Embryonic facial prominence (tissue), 1 donor: Measurements from ENCODE around the gene MGARP.
"Not testable (repeated sequence)": the region's sequence is repeated elsewhere in the genome, so short reads cannot be mapped to it uniquely, and the experiment has no call there.

Experiments used
- DNase-seq: peaks from one replicate; pipeline ENCODE4 v3.0.0-alpha.2; 2016; ENCODE audit errors: extremely low spot score

MGARP gene

GRCh38 chr4:139279760-139280620 is at the start of gene MGARP:
MGARP (minus strand) TSS chr4:139280225; CDS start chr4:139280158, 67 bp downstream.
- no peak for DNase-seq

- no peak for DNase-seq
Observed at GRCh38 chr4:139329665-139330200, 49.7 kb upstream of the MGARP start.

GRCh38 chr4:139324620-139325019 is 44.6 kb upstream of the MGARP start:
- no peak for DNase-seq

- not testable (repeated sequence) for DNase-seq
Observed at GRCh38 chr4:139322541-139322940, 42.5 kb upstream of the MGARP start.

GRCh38 chr4:139322070-139322469 is 42.0 kb upstream of the MGARP start:
- not testable (repeated sequence) for DNase-seq

GRCh38 chr4:139319571-139319970 is 39.5 kb upstream of the MGARP start:
- DNase-seq: no peak

- no peak for DNase-seq
Observed at GRCh38 chr4:139317635-139318034, 37.6 kb upstream of the MGARP start.

GRCh38 chr4:139316733-139317132 is 36.7 kb upstream of the MGARP start:
- DNase-seq: no peak

GRCh38 chr4:139315221-139315675 is 35.2 kb upstream of the MGARP start:
- DNase-seq: no peak

GRCh38 chr4:139314047-139314800 is 34.2 kb upstream of the MGARP start:
- no peak for DNase-seq

GRCh38 chr4:139313414-139313813 is 33.4 kb upstream of the MGARP start:
- not testable (repeated sequence) for DNase-seq

- DNase-seq: no peak
Observed at GRCh38 chr4:139312552-139313332, 32.7 kb upstream of the MGARP start.

GRCh38 chr4:139311909-139312308 is 31.9 kb upstream of the MGARP start:
- no peak for DNase-seq

- no peak for DNase-seq
Observed at GRCh38 chr4:139304920-139305319, 24.9 kb upstream of the MGARP start.

GRCh38 chr4:139301821-139302611 is 22.0 kb upstream of the MGARP start, which contains the start of gene NDUFC1:
NDUFC1 (minus strand) TSS chr4:139302477; CDS start chr4:139295798, 6,679 bp downstream.
- peak; percentile 30 for DNase-seq

- peak; percentile 96 for DNase-seq
Observed at GRCh38 chr4:139301113-139301820, 21.2 kb upstream of the MGARP start, which contains the start of gene NAA15. NAA15 (plus strand) TSS chr4:139301505; CDS start chr4:139301778, 273 bp downstream.

GRCh38 chr4:139300431-139301112 is 20.5 kb upstream of the MGARP start:
- DNase-seq: no peak

GRCh38 chr4:139299536-139299935 is 19.5 kb upstream of the MGARP start:
- DNase-seq: no peak

GRCh38 chr4:139297001-139297410 is 17.0 kb upstream of the MGARP start:
- DNase-seq: no peak
